Activated B cell treated with CpG ODN at 0.5 μM for 24 hours (primary cell): ENCODE measurements around the gene PLXNB1. TPM values are rescaled to one million over a fixed set of nuclear protein-coding genes. Genes with fewer than 3 reads are reported as not detected.
A peak's percentile ranks its signal among the peaks of the same experiment; 100 is the strongest.
"Not testable (repeated sequence)": the region's sequence is repeated elsewhere in the genome, so short reads cannot be mapped to it uniquely, and the experiment has no call there.

ENCODE experiments used
- ATAC-seq: fragments of 200-7000 bp; cut with Tn5 transposase; one replicate; pipeline ENCODE4 v1.10.0; 2021; ENCODE audit warnings: low read depth, mild to moderate bottlenecking, moderate library complexity
- CTCF ChIA-PET: fragments of 350-600 bp; sonication (Branson Sonifier 250); formaldehyde crosslinking; loops from one replicate; lab custom pipeline; 2021; ENCODE audit warnings: antibody characterized with exemption; lab: Charles Lee
- POLR2A ChIA-PET: fragments of 350-600 bp; sonication (Branson Sonifier 250); formaldehyde crosslinking; loops from one replicate; lab custom pipeline; 2021; ENCODE audit warnings: antibody characterized with exemption; lab: Charles Lee
- DNase-seq: peaks from one replicate; pipeline ENCODE4 v3.0.0; 2022
- H3K27ac Mint-ChIP-seq: one replicate; pipeline ENCODE4 v1.8.0; 2020; ENCODE audit warnings: mixed read lengths
- H3K27me3 Mint-ChIP-seq: one replicate; pipeline ENCODE4 v1.8.0; 2021; ENCODE audit warnings: mixed read lengths
- H3K36me3 Mint-ChIP-seq: one replicate; pipeline ENCODE4 v1.8.0; 2021; ENCODE audit warnings: low read depth, mixed read lengths
- H3K4me1 Mint-ChIP-seq: one replicate; pipeline ENCODE4 v1.8.0; 2021; ENCODE audit warnings: mixed read lengths
- H3K4me3 Mint-ChIP-seq: one replicate; pipeline ENCODE4 v1.8.0; 2020; ENCODE audit warnings: mild to moderate bottlenecking, mixed read lengths
- H3K9me3 Mint-ChIP-seq: one replicate; pipeline ENCODE4 v1.8.0; 2020; ENCODE audit warnings: mixed read lengths
- CTCF ChIP-seq: fragments of 200-600 bp; IDR thresholded peaks from one replicate; pipeline ENCODE4 v1.8.0; 2022; ENCODE audit warnings: antibody characterized with exemption, mild to moderate bottlenecking
- intact Hi-C: fragments of 100-400 bp; cut with micrococcal nuclease; formaldehyde crosslinking; loops from one replicate; pipeline ENCODE4 v1.15.1; 2024
- total RNA-seq: library from RNA; stranded (reverse); gene quantifications from 2 replicates; pipeline ENCODE4 v1.2.3, GENCODE V29; 2022

Gene PLXNB1
- total RNA-seq, 1 donor from 2014 or later = 3.5 TPM

GRCh38 chr3:48402907-48403306 is 27.0 kb downstream of the PLXNB1 start:
- no peak for TF ChIP-seq CTCF
- ATAC-seq (no peak), DNase-seq (peak; percentile 5)
- Mint-ChIP-seq H3K9me3 (no peaks in the 10 kb centered on the region), H3K27ac (no peak overlapping the region), H3K36me3 (no peaks in the 10 kb centered on the region), H3K4me1 (no peaks in the 10 kb centered on the region), H3K4me3 (no peak overlapping the region), H3K27me3 (no peaks in the 10 kb centered on the region)
- CTCF ChIA-PET = interaction anchor here (0.8 to 4.2 kb wide), 2 partner anchors 33 to 146 kb away, joined by 4 to 206 read pairs; partner anchors contain the start of genes CCDC51, PLXNB1 and TMA7
- intact Hi-C loops = loop anchor here (5.0 kb wide), 1 partner anchor 339 kb away; no protein-coding TSS in a partner anchor
- POLR2A ChIA-PET = no interaction called here

- CTCF ChIA-PET = interaction anchor here (0.8 to 4.2 kb wide), 5 partner anchors 33 to 209 kb away, joined by 4 to 206 read pairs (median 18); partner anchors contain the start of genes CCDC51, PLXNB1 and TMA7
- Mint-ChIP-seq H3K4me3 (no peak overlapping the region), H3K27ac (no peak overlapping the region), H3K4me1 (no peaks in the 10 kb centered on the region), H3K27me3 (no peaks in the 10 kb centered on the region), H3K9me3 (no peaks in the 10 kb centered on the region), H3K36me3 (no peaks in the 10 kb centered on the region)
- DNase-seq (no peak), ATAC-seq (no peak)
- intact Hi-C loops = loop anchor here (5.0 kb wide), 1 partner anchor 340 kb away; no protein-coding TSS in a partner anchor
- TF ChIP-seq CTCF = no peak
- POLR2A ChIA-PET = no interaction called here
Measured at GRCh38 chr3:48402281-48402732, 27.6 kb downstream of the PLXNB1 start.

GRCh38 chr3:48401434-48401901 is 28.4 kb downstream of the PLXNB1 start:
- H3K36me3 Mint-ChIP-seq, H3K9me3 Mint-ChIP-seq, H3K27ac Mint-ChIP-seq, H3K4me1 Mint-ChIP-seq, DNase-seq, ATAC-seq, H3K4me3 Mint-ChIP-seq, H3K27me3 Mint-ChIP-seq: not testable (repeated sequence)
- POLR2A ChIA-PET = interaction anchor here (0.6 to 2.2 kb wide), 9 partner anchors 27 to 619 kb away, joined by 3 to 10 read pairs (median 3); partner anchors contain the start of genes CCDC51, PFKFB4 and TMA7
- intact Hi-C loops = loop anchor here (1.0 to 5.0 kb wide), 9 partner anchors 35 to 341 kb away; partner anchors contain the start of gene UQCRC1
- CTCF ChIA-PET = interaction anchor here (0.9 to 4.2 kb wide), 33 partner anchors 10 to 338 kb away, joined by 3 to 206 read pairs (median 5); partner anchors contain the start of genes ATRIP, CCDC51, PLXNB1 and SHISA5

- Mint-ChIP-seq H3K27ac (no peak overlapping the region), H3K4me1 (no peaks in the 10 kb centered on the region), H3K36me3 (no peaks in the 10 kb centered on the region), H3K27me3 (peaks cover under 1% of the 10 kb centered on the region), H3K9me3 (no peaks in the 10 kb centered on the region), H3K4me3 (no peak overlapping the region)
- ChIA-PET CTCF (interaction anchor here (0.8 to 4.2 kb wide), 37 partner anchors 10 to 339 kb away, joined by 3 to 206 read pairs (median 4); partner anchors contain the start of genes ATRIP, CCDC51, PLXNB1 and SHISA5), POLR2A (interaction anchor here (0.6 to 2.2 kb wide), 9 partner anchors 28 to 619 kb away, joined by 3 to 10 read pairs (median 3); partner anchors contain the start of genes CCDC51, PFKFB4 and TMA7)
- ATAC-seq = peak; percentile 94
- intact Hi-C loops = loop anchor here (1.0 to 5.0 kb wide), 9 partner anchors 35 to 341 kb away; partner anchors contain the start of gene UQCRC1
- peak; percentile 24 for DNase-seq
- peak; percentile 41 for TF ChIP-seq CTCF
Measured at GRCh38 chr3:48400824-48401433, 29.0 kb downstream of the PLXNB1 start.

- no peak for TF ChIP-seq CTCF
- Mint-ChIP-seq H3K36me3 (no peaks in the 10 kb centered on the region), H3K9me3 (no peaks in the 10 kb centered on the region), H3K27me3 (peaks cover 11% of the 10 kb centered on the region), H3K4me3 (no peak overlapping the region), H3K4me1 (no peaks in the 10 kb centered on the region), H3K27ac (no peak overlapping the region)
- ChIA-PET POLR2A (interaction anchor here (2.0 to 2.2 kb wide), 2 partner anchors 37 to 40 kb away, joined by 9 to 10 read pairs; partner anchors contain the start of genes CCDC51 and TMA7), CTCF (interaction anchor here (1.2 to 4.2 kb wide), 7 partner anchors 36 to 340 kb away, joined by 4 to 206 read pairs (median 20); partner anchors contain the start of genes CCDC51, PLXNB1 and TMA7)
- DNase-seq (no peak), ATAC-seq (no peak)
- intact Hi-C loops = loop anchor here (2.0 to 5.0 kb wide), 2 partner anchors 67 to 343 kb away; a partner anchor contains a TSS
Measured at GRCh38 chr3:48399387-48400172, 30.3 kb downstream of the PLXNB1 start.
